GM12878 (cell line): ENCODE measurements around the gene PHACTR1. TPM values are rescaled to one million over a fixed set of nuclear protein-coding genes. Genes with fewer than 3 reads are reported as not detected.

Experiments used
- ATAC-seq: fragments of 200-7000 bp; cut with Tn5 transposase; 3 replicates; pipeline ENCODE4 v1.9.1; 2020; ENCODE audit warnings: mild to moderate bottlenecking, moderate library complexity
- BruUV-seq: library from RNA; stranded (reverse); fragments of 400-500 nt; replicated peaks from 2 replicates; lab custom pipeline; 2021; lab: Mats Ljungman, UMichigan
- CTCF ChIA-PET: fragments of 300-600 bp; sonication (Branson Sonifier 250); formaldehyde crosslinking; extraction: SDS; loops from one replicate; lab custom pipeline; 2021; ENCODE audit warnings: inconsistent platforms; lab: Yijun Ruan, JAX
- POLR2A ChIA-PET: fragments of 350-600 bp; formaldehyde crosslinking; extraction: SDS; loops from one replicate; lab custom pipeline; 2021; ENCODE audit warnings: inconsistent platforms; lab: Charles Lee
- RAD21 ChIA-PET: fragments of 300-600 bp; sonication (Branson Sonifier 250); formaldehyde crosslinking; loops from one replicate; lab custom pipeline; 2023; ENCODE audit warnings: antibody characterized with exemption; ENCODE audit not compliant: unreplicated experiment; lab: Charles Lee
- SMC1A ChIA-PET: fragments of 300-600 bp; sonication (Branson Sonifier 250); formaldehyde crosslinking; loops from one replicate; lab custom pipeline; 2023; ENCODE audit not compliant: unreplicated experiment, uncharacterized antibody; lab: Charles Lee
- DNase-seq: peaks from one replicate; pipeline ENCODE4 v3.0.0-alpha.2; 2011; ENCODE audit warnings: low read depth, low spot score
- FAIRE-seq: peaks from 3 replicates; lab custom pipeline; 2011; peaks lifted over from hg19 to GRCh38; lab: Jason Lieb, UNC
- H2AFZ ChIP-seq: 2 replicates; pipeline ENCODE4 v1.6.0; 2011; ENCODE audit warnings: low read depth, low read length, control low read depth; ENCODE audit not compliant: control insufficient read depth
- H3K27ac ChIP-seq: 2 replicates; pipeline ENCODE4 v1.5.1; 2011; ENCODE audit warnings: control low read depth; ENCODE audit not compliant: control insufficient read depth, insufficient read depth
- H3K27me3 ChIP-seq, 2 experiments: replicated peaks in 1 of 2; 2 replicates each; pipeline versions ENCODE4 v1.6.0 to v1.6.1; 2011; ENCODE audit warnings: low read length in 1 of 2; ENCODE audit not compliant: control insufficient read depth in 2 of 2, insufficient read depth in 2 of 2
- H3K36me3 ChIP-seq, 2 experiments: 2 replicates each; pipeline ENCODE4 v1.5.1; 2011; ENCODE audit warnings: low read length in 1 of 2; ENCODE audit not compliant: control insufficient read depth in 2 of 2, insufficient read depth in 2 of 2
- H3K4me1 ChIP-seq: 2 replicates; pipeline ENCODE4 v1.6.1; 2011; ENCODE audit warnings: mild to moderate bottlenecking, low read length, moderate library complexity, mixed read lengths; ENCODE audit not compliant: control insufficient read depth, insufficient read depth
- H3K4me2 ChIP-seq: 2 replicates; pipeline ENCODE4 v1.6.0; 2011; ENCODE audit warnings: control low read depth; ENCODE audit not compliant: control insufficient read depth, insufficient read depth
- H3K4me3 ChIP-seq: fragments of 200-600 bp; sonication (generic); 2 replicates; pipeline ENCODE4 v1.5.1; 2016
- H3K79me2 ChIP-seq: 2 replicates; pipeline ENCODE4 v1.6.0; 2011; ENCODE audit warnings: low read length; ENCODE audit not compliant: control insufficient read depth, insufficient read depth
- H3K9ac ChIP-seq: 2 replicates; pipeline ENCODE4 v1.8.0; 2011; ENCODE audit warnings: low read length, control low read depth, mixed read lengths; ENCODE audit not compliant: control insufficient read depth, insufficient read depth
- H3K9me3 ChIP-seq: replicated peaks from 3 replicates; pipeline ENCODE4 v1.5.1; 2011; ENCODE audit warnings: mild to moderate bottlenecking, low read length; ENCODE audit not compliant: control insufficient read depth, insufficient read depth
- H4K20me1 ChIP-seq: 2 replicates; pipeline ENCODE4 v1.6.0; 2011; ENCODE audit not compliant: control insufficient read depth, insufficient read depth
- BCL11A ChIP-seq: IDR thresholded peaks from 2 replicates; pipeline ENCODE4 v1.6.1; 2011; ENCODE audit warnings: low read depth, low read length
- CBX5 ChIP-seq: sonication (generic); IDR thresholded peaks from 2 replicates; pipeline ENCODE4 v1.6.1; 2016; ENCODE audit warnings: low read depth, moderate library complexity, mild to moderate bottlenecking, inconsistent platforms
- CREM ChIP-seq: IDR thresholded peaks from 2 replicates; pipeline ENCODE4 v1.6.1; 2014; ENCODE audit warnings: antibody characterized with exemption, low read depth
- DPF2 ChIP-seq: fragments of 450-650 bp; IDR thresholded peaks from 2 replicates; pipeline ENCODE4 v1.6.1; 2017; ENCODE audit warnings: mild to moderate bottlenecking
- MEF2B ChIP-seq: fragments of 450-650 bp; IDR thresholded peaks from 2 replicates; pipeline ENCODE4 v1.6.1; 2018; ENCODE audit warnings: mild to moderate bottlenecking, moderate library complexity; ENCODE audit not compliant: partially characterized antibody, poor library complexity, severe bottlenecking
- NRF1 ChIP-seq: conservative IDR thresholded peaks from 2 replicates; pipeline ENCODE4 v1.6.1; 2011; ENCODE audit warnings: mild to moderate bottlenecking, low read depth, low read length, improper control_type of control experiment
- PAX5 ChIP-seq: IDR thresholded peaks from 2 replicates; pipeline ENCODE4 v1.6.1; 2011; ENCODE audit warnings: low read depth, low read length, borderline replicate concordance
- PAX8 ChIP-seq: fragments of 450-650 bp; IDR thresholded peaks from 2 replicates; pipeline ENCODE4 v1.6.1; 2017; ENCODE audit warnings: mild to moderate bottlenecking, moderate library complexity
- RB1 ChIP-seq: fragments of 450-650 bp; formaldehyde crosslinking; IDR thresholded peaks from 2 replicates; pipeline ENCODE4 v1.6.1; 2017; ENCODE audit warnings: mild to moderate bottlenecking, borderline replicate concordance
- RCOR1 ChIP-seq: conservative IDR thresholded peaks from 2 replicates; pipeline ENCODE4 v1.6.1; 2012; ENCODE audit warnings: low read depth, low read length, improper control_type of control experiment
- RELA ChIP-seq: fragments of 450-650 bp; IDR thresholded peaks from 2 replicates; pipeline ENCODE4 v1.8.0; 2014; ENCODE audit warnings: borderline replicate concordance; ENCODE audit not compliant: partially characterized antibody
- ZBED1 ChIP-seq: IDR thresholded peaks from 2 replicates; pipeline ENCODE4 v1.6.1; 2016; ENCODE audit warnings: borderline replicate concordance
- WGBS: methylation state at CpG from one replicate; pipeline ENCODE4 v1.1.6; 2016; ENCODE audit warnings: low lambda C conversion rate; ENCODE audit not compliant: insufficient replicate concordance, insufficient coverage; ENCODE audit errors: missing lambda C conversion rate; 5-methylcytosine and 5-hydroxymethylcytosine counted together
- in situ Hi-C: fragments of 300-500 bp; cut with MboI; formaldehyde crosslinking; loops from 9 replicates; pipeline ENCODE4 v1.14.3; 2018; ENCODE audit warnings: mixed read lengths
- intact Hi-C: fragments of 100-400 bp; cut with micrococcal nuclease; formaldehyde crosslinking; loops from one replicate; pipeline ENCODE4 v1.14.2; 2022; ENCODE audit not compliant: unreplicated experiment
- polyA plus RNA-seq, 11 experiments: library from polyadenylated mRNA; depleted of rRNA in 4 of 11; unstranded in 6 of 11; stranded (reverse) in 5 of 11; fragments of >200 nt; fragmentation: Nextera tagmentation in 4 of 11; fragmentation: Illumina TruSeq in 1 of 11; extraction: Ambion mirVana in 4 of 11; extraction: Trizol in 1 of 11; gene quantifications; 1 replicate in 1 of 11; 2 replicates in 10 of 11; pipeline versions ENCODE4 v1.2.1 to v1.2.3, GENCODE V29; 2011 to 2016; ENCODE audit warnings: inconsistent platforms in 2 of 11, missing spikeins in 2 of 11, low read depth in 1 of 11
- total RNA-seq, 4 experiments: library from RNA; depleted of rRNA in 3 of 4; stranded (reverse); fragments of >200 nt in 3 of 4; fragmentation: Illumina TruSeq in 1 of 4; extraction: Trizol in 1 of 4; gene quantifications; 2 replicates each; pipeline versions ENCODE4 v1.2.1 to v1.2.3, GENCODE V29; 2013 to 2021
- TF ChIP-seq, protein P1 (sequence below): fragments of 450-650 bp; IDR thresholded peaks from 2 replicates; pipeline ENCODE4 v1.6.1; 2016; ENCODE audit warnings: mild to moderate bottlenecking
- TF ChIP-seq, protein P2 (sequence below): fragments of 450-650 bp; formaldehyde crosslinking; IDR thresholded peaks from 2 replicates; pipeline ENCODE4 v1.4.0; 2022; ENCODE audit warnings: mild to moderate bottlenecking, moderate library complexity

Gene PHACTR1
- total and polyA plus RNA-seq, 10 of the 15 experiments (the other 5 are each of a cell fraction or from before 2014, with no cell fraction given) = 34.2 to 94.6 (median 62.3) TPM

DNA sequence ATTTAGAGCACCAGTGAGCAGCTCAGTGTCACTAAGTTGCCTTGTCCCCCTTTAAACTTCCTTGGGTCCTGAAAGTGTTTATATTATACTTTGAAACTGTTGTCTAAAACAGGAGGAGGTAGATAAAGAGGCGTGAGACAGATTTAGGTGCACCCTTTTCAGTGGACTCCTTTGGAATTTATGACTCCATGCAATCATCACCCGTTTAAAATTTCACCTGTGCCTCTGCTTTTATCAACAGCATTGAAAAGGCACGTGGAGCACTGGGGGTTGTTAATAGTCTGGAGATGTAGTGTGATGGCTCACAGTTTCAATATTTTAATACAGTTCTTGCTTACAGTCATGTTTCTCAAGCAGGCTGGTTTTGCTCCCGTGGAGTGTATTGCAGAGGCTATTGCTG lies 162.2 kb downstream of the PHACTR1 start (continued):
- TF ChIP-seq CREM (no peak), RCOR1 (no peak), PAX5 (no peak), ZBED1 (no peak)
- TF ChIP-seq, all 136 proteins: peak for 0

DNA sequence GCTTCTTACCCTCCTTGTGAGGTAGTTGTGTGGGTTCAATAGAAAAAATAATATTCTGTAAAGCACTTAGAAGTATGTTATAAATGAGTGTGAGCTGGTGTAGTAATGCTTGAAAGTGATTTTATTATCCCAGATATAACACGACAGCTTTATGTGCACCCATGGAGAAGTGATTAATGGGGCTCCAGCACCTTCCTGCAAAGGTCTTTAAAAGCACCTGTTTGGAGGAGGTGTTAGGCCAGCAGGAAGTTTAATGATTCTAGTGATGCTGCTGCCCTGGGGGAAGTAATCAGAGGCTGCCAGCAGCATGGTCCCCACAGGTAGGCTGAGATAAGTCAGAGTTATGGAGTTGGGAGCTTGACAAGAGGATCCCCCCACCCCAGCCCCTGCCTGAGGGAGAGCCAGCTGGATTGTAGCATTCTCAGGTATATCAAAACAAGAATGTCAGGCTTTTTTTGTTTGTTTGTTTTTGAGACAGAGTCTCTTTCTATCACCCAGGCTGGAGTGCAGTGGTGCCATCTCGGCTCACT lies 166.3 kb downstream of the PHACTR1 start:
- H3K9ac ChIP-seq = no peak overlapping the region
- intact Hi-C loops = no loop called here
- WGBS = 0% methylated on average over 2 of the region's 2 CpGs
- H3K79me2 ChIP-seq = no peaks in the 10 kb centered on the region
- POLR2A ChIA-PET = interaction anchor here (0.6 kb wide), 1 partner anchor 325 kb away, joined by 4 read pairs; no protein-coding TSS in a partner anchor
- TF ChIP-seq NRF1 (no peak), RELA (no peak), BCL11A (no peak), DPF2 (no peak), CBX5 (no peak), RB1 (no peak), PAX5 (no peak), PAX8 (no peak), MEF2B (no peak)
- TF ChIP-seq, protein P1, sequence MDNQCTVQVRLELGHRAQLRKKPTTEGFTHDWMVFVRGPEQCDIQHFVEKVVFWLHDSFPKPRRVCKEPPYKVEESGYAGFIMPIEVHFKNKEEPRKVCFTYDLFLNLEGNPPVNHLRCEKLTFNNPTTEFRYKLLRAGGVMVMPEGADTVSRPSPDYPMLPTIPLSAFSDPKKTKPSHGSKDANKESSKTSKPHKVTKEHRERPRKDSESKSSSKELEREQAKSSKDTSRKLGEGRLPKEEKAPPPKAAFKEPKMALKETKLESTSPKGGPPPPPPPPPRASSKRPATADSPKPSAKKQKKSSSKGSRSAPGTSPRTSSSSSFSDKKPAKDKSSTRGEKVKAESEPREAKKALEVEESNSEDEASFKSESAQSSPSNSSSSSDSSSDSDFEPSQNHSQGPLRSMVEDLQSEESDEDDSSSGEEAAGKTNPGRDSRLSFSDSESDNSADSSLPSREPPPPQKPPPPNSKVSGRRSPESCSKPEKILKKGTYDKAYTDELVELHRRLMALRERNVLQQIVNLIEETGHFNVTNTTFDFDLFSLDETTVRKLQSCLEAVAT = no peak
- TF ChIP-seq, protein P2, sequence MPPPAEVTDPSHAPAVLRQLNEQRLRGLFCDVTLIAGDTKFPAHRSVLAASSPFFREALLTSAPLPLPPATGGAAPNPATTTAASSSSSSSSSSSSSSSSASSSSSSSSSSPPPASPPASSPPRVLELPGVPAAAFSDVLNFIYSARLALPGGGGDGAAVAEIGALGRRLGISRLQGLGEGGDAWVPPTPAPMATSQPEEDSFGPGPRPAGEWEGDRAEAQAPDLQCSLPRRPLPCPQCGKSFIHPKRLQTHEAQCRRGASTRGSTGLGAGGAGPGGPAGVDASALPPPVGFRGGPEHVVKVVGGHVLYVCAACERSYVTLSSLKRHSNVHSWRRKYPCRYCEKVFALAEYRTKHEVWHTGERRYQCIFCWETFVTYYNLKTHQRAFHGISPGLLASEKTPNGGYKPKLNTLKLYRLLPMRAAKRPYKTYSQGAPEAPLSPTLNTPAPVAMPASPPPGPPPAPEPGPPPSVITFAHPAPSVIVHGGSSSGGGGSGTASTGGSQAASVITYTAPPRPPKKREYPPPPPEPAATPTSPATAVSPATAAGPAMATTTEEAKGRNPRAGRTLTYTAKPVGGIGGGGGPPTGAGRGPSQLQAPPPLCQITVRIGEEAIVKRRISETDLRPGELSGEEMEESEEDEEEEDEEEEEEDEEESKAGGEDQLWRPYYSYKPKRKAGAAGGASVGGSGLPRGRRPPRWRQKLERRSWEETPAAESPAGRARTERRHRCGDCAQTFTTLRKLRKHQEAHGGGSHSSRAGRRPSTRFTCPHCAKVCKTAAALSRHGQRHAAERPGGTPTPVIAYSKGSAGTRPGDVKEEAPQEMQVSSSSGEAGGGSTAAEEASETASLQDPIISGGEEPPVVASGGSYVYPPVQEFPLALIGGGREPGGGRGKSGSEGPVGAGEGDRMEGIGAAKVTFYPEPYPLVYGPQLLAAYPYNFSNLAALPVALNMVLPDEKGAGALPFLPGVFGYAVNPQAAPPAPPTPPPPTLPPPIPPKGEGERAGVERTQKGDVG = no peak
- no peaks in the 10 kb centered on the region for H3K36me3 ChIP-seq
- H3K27me3 ChIP-seq = peaks cover 0 to 2% of the 10 kb centered on the region in 2 experiments; a peak in 3 of 4 replicates
- no TSS peak for BruUV-seq
- FAIRE-seq (no peak), ATAC-seq (no peak), DNase-seq (no peak)
- SMC1A ChIA-PET = interaction anchor here (0.8 kb wide), 1 partner anchor 9 kb away, joined by 3 read pairs; no protein-coding TSS in a partner anchor
- H3K4me1 ChIP-seq = no peaks in the 10 kb centered on the region
- in situ Hi-C loops = no loop called here
- no peak overlapping the region for H3K4me3 ChIP-seq
- no peak overlapping the region for H2AFZ ChIP-seq
- H3K4me2 ChIP-seq = no peak overlapping the region
- RAD21 ChIA-PET = no interaction called here
- H3K27ac ChIP-seq = no peak overlapping the region
- H3K9me3 ChIP-seq = no peaks in the 10 kb centered on the region
- CTCF ChIA-PET = interaction anchor here (0.6 to 1.2 kb wide), 2 partner anchors 10 to 11 kb away, joined by 3 read pairs; no protein-coding TSS in a partner anchor
- H4K20me1 ChIP-seq = no peaks in the 10 kb centered on the region
